Upper lobe of left lung (tissue), 6 donors: ENCODE data around the gene TP53I11. TPM values are rescaled to one million over a fixed set of nuclear protein-coding genes. Genes with fewer than 3 reads are reported as not detected.

Source experiments
- ATAC-seq, 2 donors: fragments of 200-7000 bp; cut with Tn5 transposase; one replicate each; pipeline ENCODE4 v1.9.1; 2022; ENCODE audit warnings: mild to moderate bottlenecking in 2 of 2, moderate library complexity in 2 of 2; ENCODE audit not compliant: low FRiP score in 2 of 2
- DNase-seq, 2 donors: peaks; one replicate each; pipeline ENCODE4 v3.0.0-alpha.2; 2019 to 2020
- H3K27ac ChIP-seq, 4 donors: fragments of 200-600 bp; sonication (generic); one replicate each; pipeline ENCODE4 v1.5.1; 2016 to 2019
- H3K27me3 ChIP-seq, 4 donors: fragments of 200-600 bp; sonication (generic); one replicate each; pipeline ENCODE4 v1.5.1; 2017 to 2019
- H3K36me3 ChIP-seq, 4 donors: fragments of 200-600 bp; sonication (generic); one replicate each; pipeline ENCODE4 v1.5.1; 2016 to 2019
- H3K4me1 ChIP-seq, 4 donors: fragments of 200-600 bp; sonication (generic); one replicate each; pipeline ENCODE4 v1.5.1; 2018 to 2019
- H3K4me3 ChIP-seq, 4 donors: fragments of 200-600 bp; sonication (generic); one replicate each; pipeline ENCODE4 v1.5.1; 2017 to 2019; ENCODE audit warnings: mild to moderate bottlenecking in 2 of 4, moderate library complexity in 1 of 4
- H3K9me3 ChIP-seq, 4 donors: fragments of 200-600 bp; sonication (generic); one replicate each; pipeline ENCODE4 v1.5.1; 2018 to 2019
- EP300 ChIP-seq, 4 donors: sonication (generic); formaldehyde crosslinking; IDR thresholded peaks; one replicate each; pipeline ENCODE4 v1.5.1; 2017; ENCODE audit warnings: antibody characterized with exemption in 4 of 4, control low read depth in 2 of 4
- POLR2A ChIP-seq, 4 donors: fragments of 450-650 bp; IDR thresholded peaks; one replicate each; pipeline ENCODE4 v1.5.1; 2016 to 2017; ENCODE audit warnings: antibody characterized with exemption in 4 of 4, mild to moderate bottlenecking in 2 of 4
- POLR2AphosphoS5 ChIP-seq, 2 donors: sonication (generic); formaldehyde crosslinking; IDR thresholded peaks; one replicate each; pipeline ENCODE4 v1.5.1; 2017; ENCODE audit warnings: antibody characterized with exemption in 2 of 2
- whole genome bisulfite sequencing, 2 donors: methylation state at CpG; one replicate each; pipeline ENCODE4 v1.1.5; 2017 to 2018; 5-methylcytosine and 5-hydroxymethylcytosine counted together
- total RNA-seq, 6 donors: library from RNA; depleted of rRNA in 4 of 6; stranded (reverse); fragments of >200 nt in 4 of 6; gene quantifications; one replicate each; pipeline versions ENCODE4 v1.1.0 to v1.2.1, GENCODE V29; 2016 to 2021
- TF ChIP-seq, protein P1 (sequence below), 6 experiments: fragments of 450-650 bp in 4 of 6; fragments of 200-600 bp in 2 of 6; sonication (generic) in 2 of 6; IDR thresholded peaks; one replicate each; pipeline ENCODE4 v1.5.1; 2016 to 2019; ENCODE audit warnings: antibody characterized with exemption in 6 of 6
- donor health status: DM: no; HTN: no; CAD: no; lungs with moderate emphysema.
- donor health status: DM: no; HTN: yes; CAD: no; lungs with severe emphysema.

The TP53I11 gene
- total RNA-seq, 6 donors from 2014 or later, result 55.3 to 127 (median 101) TPM

DNA sequence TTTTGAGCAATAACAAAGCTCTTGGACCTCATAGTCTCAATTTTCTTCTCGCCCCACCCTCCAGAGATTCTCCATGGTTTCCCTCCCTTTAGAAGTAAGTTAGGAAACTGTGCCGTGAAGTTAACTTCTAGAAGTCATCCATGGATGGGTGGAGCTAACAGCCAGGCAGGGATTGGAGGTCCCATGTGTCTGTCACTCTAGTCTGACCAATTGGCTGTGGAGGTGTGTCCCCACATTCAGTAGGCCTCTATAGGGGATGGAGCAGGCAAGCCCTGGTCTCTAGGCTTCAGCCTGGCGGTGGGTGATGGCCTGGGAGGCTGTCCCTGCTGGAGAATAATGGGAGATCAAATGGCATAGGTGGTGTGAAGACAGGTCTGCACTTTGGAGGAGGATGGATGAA is 50.7 kb downstream of the TP53I11 start:
- ATAC-seq (no peak), DNase-seq (no peak)
- no peaks in the 10 kb centered on the region for H3K4me1 ChIP-seq
- H3K27me3 ChIP-seq, result no peaks in the 10 kb centered on the region
- H3K27ac ChIP-seq, result no peak overlapping the region
- H3K4me3 ChIP-seq, result no peak overlapping the region
- TF ChIP-seq, protein P1, sequence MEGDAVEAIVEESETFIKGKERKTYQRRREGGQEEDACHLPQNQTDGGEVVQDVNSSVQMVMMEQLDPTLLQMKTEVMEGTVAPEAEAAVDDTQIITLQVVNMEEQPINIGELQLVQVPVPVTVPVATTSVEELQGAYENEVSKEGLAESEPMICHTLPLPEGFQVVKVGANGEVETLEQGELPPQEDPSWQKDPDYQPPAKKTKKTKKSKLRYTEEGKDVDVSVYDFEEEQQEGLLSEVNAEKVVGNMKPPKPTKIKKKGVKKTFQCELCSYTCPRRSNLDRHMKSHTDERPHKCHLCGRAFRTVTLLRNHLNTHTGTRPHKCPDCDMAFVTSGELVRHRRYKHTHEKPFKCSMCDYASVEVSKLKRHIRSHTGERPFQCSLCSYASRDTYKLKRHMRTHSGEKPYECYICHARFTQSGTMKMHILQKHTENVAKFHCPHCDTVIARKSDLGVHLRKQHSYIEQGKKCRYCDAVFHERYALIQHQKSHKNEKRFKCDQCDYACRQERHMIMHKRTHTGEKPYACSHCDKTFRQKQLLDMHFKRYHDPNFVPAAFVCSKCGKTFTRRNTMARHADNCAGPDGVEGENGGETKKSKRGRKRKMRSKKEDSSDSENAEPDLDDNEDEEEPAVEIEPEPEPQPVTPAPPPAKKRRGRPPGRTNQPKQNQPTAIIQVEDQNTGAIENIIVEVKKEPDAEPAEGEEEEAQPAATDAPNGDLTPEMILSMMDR (IDR thresholded peaks at IDR 0.05), result no peak
- TF ChIP-seq EP300 (IDR thresholded peaks at IDR 0.05) (no peak), POLR2A (IDR thresholded peaks at IDR 0.05) (no peak), POLR2AphosphoS5 (IDR thresholded peaks at IDR 0.05) (no peak)
- peaks cover 0 to 3% (median 0%) of the 10 kb centered on the region in 4 donors for H3K36me3 ChIP-seq
- peaks cover 0 to 7% (median 0%) of the 10 kb centered on the region in 4 donors for H3K9me3 ChIP-seq
- WGBS, 2 donors, result 85 to 88% methylated on average over 3 of the region's 3 CpGs

GRCh38 chr11:44893846-44894617 is 56.7 kb downstream of the TP53I11 start:
- H3K27me3 ChIP-seq, result no peaks in the 10 kb centered on the region
- peaks cover 0 to 3% (median 0%) of the 10 kb centered on the region in 4 donors for H3K36me3 ChIP-seq
- H3K4me1 ChIP-seq, result peaks cover 0 to 9% (median 4%) of the 10 kb centered on the region in 4 donors
- H3K27ac ChIP-seq, result peak overlapping the region in 1 of 4 donors; percentile 34
- ATAC-seq (peak; percentile 58 to 89), DNase-seq (peak; percentile 36 to 85)
- WGBS, 2 donors, result 38 to 61% methylated on average over 17 to 21 of the region's 21 CpGs
- H3K4me3 ChIP-seq, result no peak overlapping the region
- TF ChIP-seq, protein P1 (IDR thresholded peaks at IDR 0.05), result peak; percentile 63 to 82 (median 72)
- TF ChIP-seq POLR2AphosphoS5 (IDR thresholded peaks at IDR 0.05), result no peak
- TF ChIP-seq POLR2A (IDR thresholded peaks at IDR 0.05), result no peak
- H3K9me3 ChIP-seq, result peaks cover 0 to 7% (median 0%) of the 10 kb centered on the region in 4 donors

DNA sequence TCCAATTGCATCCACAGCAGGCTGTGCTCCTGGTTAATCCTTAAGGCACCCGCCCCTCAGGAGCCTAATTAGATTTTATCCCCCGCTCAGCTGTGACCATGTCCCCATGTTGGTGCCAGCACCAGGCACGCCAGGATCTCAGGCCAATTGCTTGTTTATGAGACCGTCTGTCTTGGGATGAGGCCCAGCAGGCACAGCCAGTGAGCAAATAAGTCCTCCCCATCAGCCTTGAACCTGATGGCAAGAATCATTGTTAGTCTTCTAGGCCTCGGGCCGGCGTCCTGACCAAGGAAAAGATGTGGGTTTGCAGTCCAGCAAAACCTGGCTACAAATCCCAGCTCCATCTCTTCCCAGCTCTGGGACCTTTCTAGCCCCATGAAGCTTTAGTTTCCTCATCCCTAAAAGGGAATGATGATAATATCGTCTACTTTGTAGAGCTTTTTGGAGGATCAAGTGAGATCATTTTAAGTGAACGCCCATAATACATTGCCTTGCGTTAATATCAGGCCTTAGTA is 57.3 kb downstream of the TP53I11 start:
- peaks cover 0 to 1% (median 0%) of the 10 kb centered on the region in 4 donors for H3K36me3 ChIP-seq
- peaks cover 0 to 9% (median 4%) of the 10 kb centered on the region in 4 donors for H3K4me1 ChIP-seq
- ATAC-seq (peak in 1 of 2 donors; percentile 79), DNase-seq (no peak)
- WGBS, 2 donors, result 62 to 77% methylated on average over 8 to 10 of the region's 10 CpGs
- peaks cover 0 to under 1% (median 0%) of the 10 kb centered on the region in 4 donors for H3K9me3 ChIP-seq
- H3K27me3 ChIP-seq, result no peaks in the 10 kb centered on the region
- H3K4me3 ChIP-seq, result no peak overlapping the region
- peak overlapping the region in 1 of 4 donors; percentile 34 for H3K27ac ChIP-seq
- TF ChIP-seq, protein P1 (IDR thresholded peaks at IDR 0.05), result no peak
- TF ChIP-seq POLR2A (IDR thresholded peaks at IDR 0.05), result no peak
- no peak for TF ChIP-seq EP300 (IDR thresholded peaks at IDR 0.05)
- no peak for TF ChIP-seq POLR2AphosphoS5 (IDR thresholded peaks at IDR 0.05)

GRCh38 chr11:44892843-44893242 is 57.8 kb downstream of the TP53I11 start:
- H3K4me1 ChIP-seq, result peaks cover 0 to 9% (median 4%) of the 10 kb centered on the region in 4 donors
- 40 to 93% methylated on average over 1 to 7 of the region's 7 CpGs for WGBS, 2 donors
- no peak overlapping the region for H3K4me3 ChIP-seq
- DNase-seq (no peak), ATAC-seq (no peak)
- no peaks in the 10 kb centered on the region for H3K27me3 ChIP-seq
- no peaks in the 10 kb centered on the region for H3K36me3 ChIP-seq
- TF ChIP-seq EP300 (IDR thresholded peaks at IDR 0.05) (no peak), POLR2AphosphoS5 (IDR thresholded peaks at IDR 0.05) (no peak), POLR2A (IDR thresholded peaks at IDR 0.05) (no peak)
- TF ChIP-seq, protein P1 (IDR thresholded peaks at IDR 0.05), result no peak
- H3K9me3 ChIP-seq, result no peaks in the 10 kb centered on the region
- peak overlapping the region in 1 of 4 donors; percentile 34 for H3K27ac ChIP-seq
